Measurements from ENCODE around the gene CDK14.
"Not testable (repeated sequence)": the region's sequence is repeated elsewhere in the genome, so short reads cannot be mapped to it uniquely, and the experiment has no call there.

The CDK14 gene

GRCh38 chr7:90723866-90724265 lies 127.7 kb downstream of the CDK14 start:
- no peak overlapping the region for H3K4me3 ChIP-seq (replicated peaks; ENCODE audit: low read depth, low read length)
- no peak for DNase-seq (ENCODE audit: extremely low read depth, low read depth)
- TF ChIP-seq CTCF (IDR thresholded peaks at IDR 0.05; ENCODE audit: low read depth, low read length, missing control alignments), result no peak

- TF ChIP-seq CTCF (IDR thresholded peaks at IDR 0.05; ENCODE audit: low read depth, low read length, missing control alignments), result no peak
- DNase-seq (ENCODE audit: extremely low read depth, low read depth), result no peak
- H3K4me3 ChIP-seq (replicated peaks; ENCODE audit: low read depth, low read length), result no peak overlapping the region
These were observed 130.0 kb downstream of the CDK14 start for GRCh38 chr7:90726120-90726519.

GRCh38 chr7:90726623-90727022 lies 130.5 kb downstream of the CDK14 start:
- TF ChIP-seq CTCF (IDR thresholded peaks at IDR 0.05; ENCODE audit: low read depth, low read length, missing control alignments), result no peak
- no peak overlapping the region for H3K4me3 ChIP-seq (replicated peaks; ENCODE audit: low read depth, low read length)
- no peak for DNase-seq (ENCODE audit: extremely low read depth, low read depth)

GRCh38 chr7:90727412-90727811 lies 131.3 kb downstream of the CDK14 start:
- no peak for TF ChIP-seq CTCF (IDR thresholded peaks at IDR 0.05; ENCODE audit: low read depth, low read length, missing control alignments)

GRCh38 chr7:90728568-90728967 lies 132.4 kb downstream of the CDK14 start:
- no peak overlapping the region for H3K4me3 ChIP-seq (replicated peaks; ENCODE audit: low read depth, low read length)
- no peak for TF ChIP-seq CTCF (IDR thresholded peaks at IDR 0.05; ENCODE audit: low read depth, low read length, missing control alignments)
- no peak for DNase-seq (ENCODE audit: extremely low read depth, low read depth)

More at GRCh38 chr7:90727412-90727811, 131.3 kb downstream of the CDK14 start:
- DNase-seq (ENCODE audit: extremely low read depth, low read depth), result no peak
- no peak overlapping the region for H3K4me3 ChIP-seq (replicated peaks; ENCODE audit: low read depth, low read length)

GRCh38 chr7:90735611-90736280 lies 139.6 kb downstream of the CDK14 start:
- not testable (repeated sequence) for DNase-seq (ENCODE audit: extremely low read depth, low read depth); H3K4me3 ChIP-seq (replicated peaks; ENCODE audit: low read depth, low read length)

- no peak overlapping the region for H3K4me3 ChIP-seq (replicated peaks; ENCODE audit: low read depth, low read length)
- DNase-seq (ENCODE audit: extremely low read depth, low read depth), result no peak
These were observed 140.2 kb downstream of the CDK14 start for GRCh38 chr7:90736316-90736715.

More at GRCh38 chr7:90736316-90736715, 140.2 kb downstream of the CDK14 start:
- TF ChIP-seq CTCF (IDR thresholded peaks at IDR 0.05; ENCODE audit: low read depth, low read length, missing control alignments), result no peak
